ENCODE results near the gene PBX1.
A peak's percentile ranks its signal among the peaks of the same experiment; 100 is the strongest.

Gene PBX1

DNA sequence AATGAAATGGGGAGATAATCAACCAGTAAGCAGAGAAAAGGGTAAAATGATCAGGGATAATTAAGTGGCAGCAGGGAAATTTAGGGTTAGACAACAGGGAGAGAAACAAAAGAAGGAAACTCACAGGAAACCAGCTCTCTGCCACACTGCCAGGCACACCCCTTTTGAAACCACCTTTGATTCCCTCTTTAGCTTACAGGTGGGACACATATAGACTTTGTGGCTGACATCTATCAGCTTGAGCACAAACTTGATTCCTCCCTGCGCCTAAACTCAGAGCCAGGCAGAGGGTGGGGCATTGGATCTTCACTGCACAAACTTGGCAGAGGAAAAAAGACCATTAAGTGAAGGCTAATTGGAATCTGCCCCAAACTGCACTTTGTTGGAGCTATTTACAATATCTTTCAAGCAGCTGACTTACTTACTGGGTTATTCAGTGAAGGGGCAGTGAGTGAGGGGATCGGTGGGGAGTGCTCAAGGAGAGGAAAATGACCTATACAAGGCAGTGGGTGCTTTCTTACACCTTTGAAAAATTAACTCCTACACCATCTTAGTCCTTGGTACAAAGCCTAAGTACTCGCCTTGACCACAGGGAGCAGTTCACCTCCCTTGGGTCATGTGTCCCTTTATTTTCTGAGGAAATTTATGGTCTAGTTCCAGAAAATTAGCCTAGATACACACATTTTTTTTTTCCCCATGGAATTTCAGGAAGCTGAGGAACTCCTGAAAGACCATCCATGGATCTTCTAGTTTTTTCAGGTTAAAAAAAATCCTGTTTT, 60.2 kb downstream of the PBX1 start:
- no peak for FAIRE-seq

DNA sequence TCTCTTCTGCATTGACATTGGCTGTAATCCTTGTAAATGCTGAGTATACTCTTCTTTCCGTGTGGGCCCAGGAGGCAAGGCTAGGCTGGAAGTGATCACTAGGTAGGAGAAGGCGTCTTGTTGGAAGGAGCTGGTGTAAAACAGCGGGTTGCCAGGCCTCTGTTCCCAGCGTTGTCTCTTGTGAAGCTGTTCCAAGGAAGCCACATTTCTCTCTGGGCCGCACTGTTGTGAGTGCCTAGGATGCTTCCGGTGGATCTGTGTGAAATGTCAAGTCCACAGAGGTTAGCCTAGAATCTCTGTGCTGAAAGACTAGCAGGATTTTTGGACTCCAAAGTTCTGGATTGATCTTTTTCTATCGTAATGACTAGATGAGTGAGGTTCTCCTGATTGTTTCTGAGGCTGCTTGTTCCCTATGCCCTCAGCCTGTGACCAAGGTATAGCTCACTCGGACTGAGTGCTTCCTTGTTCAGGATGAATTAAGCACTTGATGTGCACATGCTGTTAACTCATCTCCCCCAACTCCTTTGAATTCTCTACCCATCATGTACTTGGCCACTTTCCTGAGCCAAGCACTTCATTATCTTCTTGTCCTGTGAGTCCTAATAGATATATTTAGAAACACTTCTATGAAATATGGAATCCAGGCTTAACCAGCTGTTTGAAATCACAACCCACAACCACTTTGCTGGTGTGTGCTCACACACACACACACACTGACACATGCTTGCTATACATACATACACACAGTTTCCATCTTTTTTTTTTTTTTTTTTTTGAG, 63.3 kb downstream of the PBX1 start:
- FAIRE-seq, result no peak

DNA sequence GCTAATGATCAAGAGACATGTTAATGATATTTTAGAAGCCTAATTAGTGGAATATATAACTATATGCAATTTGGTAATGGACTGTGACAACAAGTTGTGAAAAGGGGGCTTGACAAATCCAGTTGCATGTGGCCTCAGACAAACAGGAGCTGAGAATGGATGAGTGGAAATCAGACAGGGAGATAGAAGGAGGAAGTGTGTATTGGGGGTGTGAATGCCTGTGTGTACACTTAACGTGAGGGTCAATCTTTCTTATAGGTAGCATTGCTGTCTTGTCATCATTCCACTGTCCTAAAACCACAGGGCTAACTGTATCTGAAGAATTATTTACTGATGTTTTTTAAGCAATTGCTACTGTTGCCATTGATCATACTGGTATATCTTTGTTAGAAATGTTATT, 64.8 kb downstream of the PBX1 start:
- FAIRE-seq, result no peak

DNA sequence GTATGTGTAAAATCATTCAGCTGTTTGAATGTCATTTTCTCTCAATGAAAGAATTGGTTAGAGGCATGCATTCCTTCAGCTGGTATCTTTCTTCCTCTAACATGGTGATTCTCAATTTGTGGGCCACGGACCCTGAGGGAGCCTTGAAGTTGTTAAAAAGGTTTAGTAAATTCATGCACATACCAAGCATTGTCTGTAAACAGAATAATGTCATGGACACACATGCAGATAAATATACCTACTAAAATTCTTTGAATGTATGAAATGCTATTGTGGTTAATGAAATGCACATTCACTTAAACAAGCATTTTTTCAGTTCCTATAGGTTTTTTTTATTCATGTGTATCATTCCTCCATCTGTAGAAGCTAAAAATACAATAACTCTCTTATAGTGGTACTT, 65.4 kb downstream of the PBX1 start:
- no peak for FAIRE-seq

GRCh38 chr1:164625004-164625617, 66.1 kb downstream of the PBX1 start:
- FAIRE-seq, result no peak

- FAIRE-seq, result no peak
Measured at GRCh38 chr1:164628772-164629171, 69.8 kb downstream of the PBX1 start.

DNA sequence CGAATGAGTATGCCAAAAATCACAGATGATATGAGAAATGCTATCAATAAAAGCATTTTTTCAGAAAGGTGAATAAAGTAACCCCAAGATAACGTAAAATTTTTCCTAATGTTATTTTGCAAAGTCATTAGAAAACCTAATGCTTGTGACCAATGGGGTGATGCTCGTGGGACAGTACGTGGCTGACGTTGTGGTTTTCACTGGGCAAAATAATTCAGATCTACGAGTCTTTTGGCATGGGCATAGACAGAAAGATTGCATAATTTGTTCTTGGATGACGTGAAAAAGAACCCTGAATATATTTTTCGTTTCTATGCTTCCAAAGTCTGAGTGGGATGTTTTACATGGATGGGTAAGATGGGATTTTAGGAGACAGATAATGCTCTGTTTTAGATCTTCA, 71.0 kb downstream of the PBX1 start:
- no peak for FAIRE-seq

DNA sequence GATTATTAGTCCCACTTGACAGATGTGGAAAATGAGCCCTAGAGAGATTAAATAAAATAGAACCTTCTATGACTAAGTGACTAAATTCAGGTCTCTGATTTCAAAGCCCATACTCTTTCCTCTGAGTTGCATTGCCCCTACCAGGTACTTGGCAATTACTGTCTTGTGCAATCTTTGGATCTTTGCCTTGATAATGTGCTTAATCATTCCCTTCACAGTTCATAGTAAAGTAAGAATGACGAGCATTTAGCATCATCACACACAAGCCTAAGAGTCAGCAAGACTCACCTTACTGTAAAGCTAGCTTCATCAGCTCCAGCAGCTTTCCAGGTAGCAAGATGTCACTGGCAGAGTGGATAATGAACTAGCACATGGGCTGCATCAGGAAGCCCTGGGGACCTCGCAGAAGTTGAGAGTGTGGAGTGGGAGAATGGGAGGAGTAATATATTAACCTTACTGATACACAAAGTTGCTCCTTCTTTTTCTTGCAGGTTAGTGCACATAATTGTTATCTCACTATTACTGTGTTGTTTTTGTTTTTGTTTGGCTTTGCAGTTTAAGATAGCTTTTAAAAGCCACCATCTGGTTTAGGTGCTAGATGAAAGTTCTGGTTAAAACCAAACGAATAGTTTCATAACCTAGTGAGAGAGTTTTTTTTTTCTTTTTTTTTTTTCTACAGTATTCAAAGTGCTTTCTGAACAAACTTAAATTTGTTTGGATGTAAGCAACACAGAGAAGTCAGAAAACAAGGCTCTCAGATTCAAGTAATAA, 71.8 kb downstream of the PBX1 start:
- peak; percentile 64 for FAIRE-seq

DNA sequence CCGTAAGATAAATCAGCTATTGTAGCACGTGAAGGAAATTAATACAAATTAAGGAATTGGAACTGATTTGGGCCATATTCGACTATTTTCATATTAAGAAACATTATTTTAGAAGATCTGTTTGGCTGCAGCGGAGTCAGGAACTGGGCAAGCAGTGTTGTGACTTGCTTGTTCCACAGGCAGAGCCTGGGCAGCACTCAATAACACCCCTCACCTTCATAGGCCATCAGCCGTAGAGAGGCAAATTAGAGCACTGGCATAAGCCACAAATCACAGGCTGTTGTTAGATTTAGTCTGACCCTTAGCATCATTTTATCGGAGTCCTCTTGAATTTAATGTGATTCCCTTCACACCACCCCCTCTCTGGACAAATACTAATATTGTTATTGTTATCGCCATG, 72.8 kb downstream of the PBX1 start:
- FAIRE-seq, result no peak

DNA sequence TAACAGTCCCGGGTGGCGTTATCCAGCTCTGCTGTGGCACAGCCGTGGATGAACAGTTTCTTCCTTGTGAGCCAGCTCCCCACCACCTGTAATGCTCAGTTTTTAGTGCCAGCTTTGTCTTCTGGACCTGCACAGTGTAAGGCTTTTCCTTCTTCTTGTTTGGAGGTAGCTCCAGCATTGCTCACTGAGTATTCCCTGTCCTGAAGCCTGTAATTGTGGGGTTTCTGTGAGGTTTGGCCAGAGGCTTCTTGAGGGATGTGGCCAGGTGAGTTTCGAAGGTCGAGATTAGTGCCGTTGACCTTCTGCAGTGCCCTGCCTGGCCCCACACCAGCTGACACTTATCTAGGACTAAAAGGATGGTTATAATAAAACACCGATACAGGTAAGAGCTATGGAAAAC, 75.0 kb downstream of the PBX1 start:
- no peak for FAIRE-seq

DNA sequence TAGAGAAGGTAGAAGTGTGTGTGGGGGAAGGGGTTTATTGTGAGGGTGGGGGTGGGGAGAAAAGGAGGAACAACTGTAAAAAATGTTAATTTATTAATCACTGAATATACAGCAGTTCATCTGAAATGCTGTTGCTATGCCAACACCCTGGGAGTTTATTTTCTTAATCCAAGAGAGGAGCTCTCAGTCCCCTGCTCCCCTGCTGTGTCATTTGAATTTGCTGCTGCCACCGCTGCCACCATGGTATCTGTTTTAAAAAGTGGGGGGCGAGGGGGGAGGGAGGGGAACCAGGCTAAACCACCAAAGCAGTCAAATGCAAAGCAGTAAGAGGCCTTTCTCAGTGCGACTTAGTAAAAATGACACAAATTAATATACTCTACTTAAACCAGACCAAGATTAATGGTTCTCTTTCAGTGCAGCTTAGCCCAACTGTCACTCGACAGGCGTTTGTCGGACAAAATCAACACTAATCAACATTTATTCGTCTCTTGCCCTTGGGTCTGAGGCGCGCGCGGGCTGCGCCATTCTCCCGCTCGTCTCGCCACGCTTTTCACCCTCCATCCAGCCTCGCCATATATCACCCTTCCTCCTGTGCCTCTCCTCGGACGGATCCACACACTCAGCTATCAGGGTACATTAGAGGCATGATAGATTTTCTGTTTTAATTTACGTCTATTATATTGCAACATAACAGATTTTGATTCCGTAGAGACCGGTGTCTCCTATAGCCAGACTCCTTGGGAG, 76.2 kb downstream of the PBX1 start:
- FAIRE-seq, result no peak

- FAIRE-seq, result no peak
Measured at GRCh38 chr1:164635803-164636731, 77.1 kb downstream of the PBX1 start.

GRCh38 chr1:164636757-164637156, 77.8 kb downstream of the PBX1 start:
- no peak for FAIRE-seq

DNA sequence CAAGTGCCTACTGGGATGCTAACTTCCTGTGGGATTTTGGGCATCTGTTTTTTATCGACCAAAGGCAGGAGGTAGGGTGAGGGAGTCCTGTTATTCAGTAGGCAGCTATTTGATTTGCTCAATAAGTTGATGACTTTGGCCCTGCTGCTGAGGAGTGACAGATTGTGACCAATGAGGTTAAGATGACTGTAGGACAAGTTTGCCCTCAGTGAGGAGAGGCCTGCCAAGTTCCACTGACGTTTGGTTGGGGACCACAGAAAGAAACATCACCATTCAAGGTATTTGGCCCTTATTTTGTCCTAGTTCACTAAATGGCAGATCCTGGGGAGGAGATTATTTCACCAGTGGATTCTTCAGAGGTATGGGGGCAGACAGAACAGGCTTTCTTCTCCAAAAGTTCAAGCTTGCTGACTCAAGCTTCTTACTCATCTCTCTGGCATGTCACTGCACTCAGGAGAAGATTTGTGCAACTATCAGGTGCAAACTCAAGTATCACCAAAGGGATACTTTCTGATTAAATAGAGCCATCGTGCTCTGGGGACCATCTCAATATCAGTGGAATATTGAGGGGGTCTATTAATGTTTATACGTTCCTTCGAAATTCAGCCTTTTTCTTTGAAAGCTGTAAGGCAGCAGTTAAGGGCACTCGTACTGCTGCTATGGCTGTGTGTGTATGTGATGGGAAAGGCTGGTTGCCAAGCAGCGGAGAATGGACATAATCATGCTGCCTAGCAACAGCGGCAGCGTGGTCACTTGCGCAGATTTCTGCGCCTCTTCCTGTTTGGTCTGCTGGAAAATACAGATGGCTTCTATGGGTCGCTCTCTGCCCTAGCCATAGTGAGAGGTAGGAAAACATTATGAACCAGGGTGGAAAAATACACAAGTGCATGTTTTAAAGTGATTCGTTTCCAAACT, 78.7 kb downstream of the PBX1 start:
- no peak for FAIRE-seq

GRCh38 chr1:164638492-164639202, 79.7 kb downstream of the PBX1 start:
- FAIRE-seq, result no peak

- no peak for FAIRE-seq
Measured at GRCh38 chr1:164640686-164641352, 81.8 kb downstream of the PBX1 start.

GRCh38 chr1:164641353-164641730, 82.4 kb downstream of the PBX1 start:
- FAIRE-seq, result no peak

DNA sequence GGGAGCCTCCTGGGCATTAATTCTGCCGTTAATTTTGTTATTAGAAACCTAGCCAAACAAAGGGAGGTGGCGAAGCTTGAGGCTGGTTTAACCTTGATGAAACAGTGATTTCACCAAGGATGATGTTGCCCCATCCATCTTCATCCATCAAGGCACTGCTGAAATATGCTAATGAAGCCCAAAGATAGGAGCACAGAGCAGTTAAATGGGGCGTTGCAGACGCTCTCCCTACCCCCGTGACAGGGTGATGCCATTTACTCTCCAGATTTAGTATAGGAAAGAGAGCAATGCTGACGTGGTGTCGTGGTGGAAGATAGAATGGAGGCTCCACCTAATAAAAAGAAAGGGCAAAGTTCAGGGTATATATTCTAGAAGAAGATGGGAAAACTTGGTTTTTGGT, 84.0 kb downstream of the PBX1 start:
- FAIRE-seq, result no peak

- no peak for FAIRE-seq
Measured at GRCh38 chr1:164644268-164644667, 85.3 kb downstream of the PBX1 start.

Measured in endometrium (tissue), 2 donors.